GM12874 (cell line): ENCODE results near the gene FKTN.

Experiments used
- TF ChIP-seq, protein P1 (sequence below): IDR thresholded peaks from 2 replicates; pipeline ENCODE4 v1.5.1; 2011; ENCODE audit warnings: low read depth, mild to moderate bottlenecking, control low read depth, low read length, moderate library complexity; ENCODE audit not compliant: insufficient read depth

Gene FKTN

GRCh38 chr9:105662184-105663104 lies 104.5 kb downstream of the FKTN start, which contains the start of gene TAL2:
Gene TAL2, plus strand, starts transcription at chr9:105662457. Its CDS starts 40 bp downstream, at chr9:105662497.
- TF ChIP-seq, protein P1, sequence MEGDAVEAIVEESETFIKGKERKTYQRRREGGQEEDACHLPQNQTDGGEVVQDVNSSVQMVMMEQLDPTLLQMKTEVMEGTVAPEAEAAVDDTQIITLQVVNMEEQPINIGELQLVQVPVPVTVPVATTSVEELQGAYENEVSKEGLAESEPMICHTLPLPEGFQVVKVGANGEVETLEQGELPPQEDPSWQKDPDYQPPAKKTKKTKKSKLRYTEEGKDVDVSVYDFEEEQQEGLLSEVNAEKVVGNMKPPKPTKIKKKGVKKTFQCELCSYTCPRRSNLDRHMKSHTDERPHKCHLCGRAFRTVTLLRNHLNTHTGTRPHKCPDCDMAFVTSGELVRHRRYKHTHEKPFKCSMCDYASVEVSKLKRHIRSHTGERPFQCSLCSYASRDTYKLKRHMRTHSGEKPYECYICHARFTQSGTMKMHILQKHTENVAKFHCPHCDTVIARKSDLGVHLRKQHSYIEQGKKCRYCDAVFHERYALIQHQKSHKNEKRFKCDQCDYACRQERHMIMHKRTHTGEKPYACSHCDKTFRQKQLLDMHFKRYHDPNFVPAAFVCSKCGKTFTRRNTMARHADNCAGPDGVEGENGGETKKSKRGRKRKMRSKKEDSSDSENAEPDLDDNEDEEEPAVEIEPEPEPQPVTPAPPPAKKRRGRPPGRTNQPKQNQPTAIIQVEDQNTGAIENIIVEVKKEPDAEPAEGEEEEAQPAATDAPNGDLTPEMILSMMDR, result no peak

DNA sequence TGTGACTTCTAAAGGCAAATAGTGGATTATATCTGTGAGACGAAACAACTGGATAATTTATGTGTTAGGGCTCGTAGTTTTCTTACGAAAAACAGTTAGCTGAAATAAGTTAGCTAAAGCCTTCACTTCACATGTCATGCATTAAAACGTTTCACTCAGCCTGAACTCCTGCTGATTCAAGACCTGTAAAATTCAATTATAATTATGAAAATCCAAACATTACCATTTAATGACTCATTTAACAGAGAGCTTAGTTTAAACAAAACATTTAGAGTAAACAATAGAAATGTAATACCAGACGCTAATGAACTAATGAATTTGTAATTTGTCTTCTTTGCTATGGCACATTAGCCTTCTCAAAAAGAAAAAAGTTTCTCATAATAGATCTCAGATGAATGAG lies 106.0 kb downstream of the FKTN start:
- TF ChIP-seq, protein P1, result no peak

DNA sequence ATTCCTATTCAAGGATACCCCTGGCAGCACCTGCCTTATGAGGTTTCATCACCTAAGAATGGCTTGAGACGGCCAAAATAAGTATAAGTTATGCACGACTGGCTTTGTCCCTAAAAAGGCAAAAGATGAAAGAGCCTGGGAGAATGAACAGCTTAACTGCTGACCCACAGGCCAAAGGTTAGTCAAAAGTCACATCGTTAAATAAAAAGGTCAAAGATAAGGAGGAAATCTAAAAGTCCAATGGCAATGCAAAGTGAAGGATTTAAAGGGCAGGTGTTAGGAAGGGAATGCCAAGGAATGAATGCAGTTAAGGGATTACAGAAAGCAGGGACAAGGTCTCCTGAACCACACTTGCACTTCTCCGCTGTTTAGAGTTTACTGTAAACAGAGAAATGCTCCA lies 109.9 kb downstream of the FKTN start:
- TF ChIP-seq, protein P1, result no peak

DNA sequence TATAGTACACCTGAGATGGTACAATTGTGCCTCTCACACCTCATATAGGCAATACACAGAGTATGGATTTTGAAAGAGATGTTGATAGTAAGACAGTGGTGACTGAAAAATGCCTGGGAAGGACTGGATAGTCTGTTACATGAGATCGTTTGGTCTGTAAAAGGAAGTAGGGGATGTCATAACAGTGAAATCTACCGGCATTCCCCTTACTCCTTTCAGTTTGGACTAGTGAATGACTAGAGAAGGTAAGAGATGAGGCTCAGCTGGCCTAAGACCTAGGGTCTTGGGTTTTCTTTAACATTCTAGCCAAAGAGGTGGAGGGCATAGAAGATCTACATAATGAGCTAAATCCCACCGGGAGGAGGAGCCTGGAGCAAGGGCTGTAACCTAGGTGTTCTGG lies 112.4 kb downstream of the FKTN start:
- TF ChIP-seq, protein P1, result no peak

GRCh38 chr9:105670775-105671174 lies 112.8 kb downstream of the FKTN start:
- TF ChIP-seq, protein P1, result no peak

DNA sequence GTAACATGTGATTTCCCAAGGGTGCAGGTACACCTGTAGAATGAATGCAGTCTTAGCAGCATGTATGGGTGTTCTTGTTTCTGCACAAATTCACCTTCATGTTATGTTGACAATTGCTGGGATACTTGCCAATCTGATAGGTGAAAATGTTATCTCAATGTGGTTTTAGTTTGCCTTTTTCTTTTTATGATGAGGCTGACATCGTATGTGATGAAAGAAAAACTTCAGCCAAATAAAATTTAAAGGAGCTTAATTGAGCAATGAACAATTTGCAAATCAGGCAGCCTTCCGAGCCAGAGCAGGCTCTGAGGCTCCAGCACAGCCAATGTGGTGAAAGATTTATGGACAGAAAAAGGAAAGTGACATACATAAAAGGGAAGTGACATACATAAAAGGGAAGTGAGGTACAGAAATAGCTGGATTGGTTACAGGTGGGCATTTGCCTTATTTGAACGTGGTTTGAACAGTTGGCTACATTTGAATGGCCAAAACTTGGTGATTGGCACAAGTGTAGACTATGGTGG lies 114.8 kb downstream of the FKTN start:
- TF ChIP-seq, protein P1, result no peak

- TF ChIP-seq, protein P1, result no peak
Observed at GRCh38 chr9:105673850-105674387, 116.0 kb downstream of the FKTN start.
